Measurements from ENCODE around the gene RPL18.

The RPL18 gene

GRCh38 chr19:48618916-48619691 lies at the start of gene RPL18, which contains the start of gene SPHK2 (continued):
- TF ChIP-seq ZNF670 (tag by site-specific recombination; IDR thresholded peaks at IDR 0.05; ENCODE audit: low read depth): no peak
- no peak for TF ChIP-seq ZNF266 (tag by site-specific recombination; IDR thresholded peaks at IDR 0.05; ENCODE audit: low read depth)
- peak; percentile 53; the same call in 1 of the 2 replicates for TF ChIP-seq FEZF1 (tag by site-specific recombination; IDR thresholded peaks at IDR 0.05)
- TF ChIP-seq ZSCAN18 (tag by site-specific recombination; IDR thresholded peaks at IDR 0.05): peak; percentile 91; the same call in 1 of the 2 replicates
- peak; percentile 67; the same call in 1 of the 2 replicates for TF ChIP-seq ZNF146 (tag by site-specific recombination; IDR thresholded peaks at IDR 0.05)
- TF ChIP-seq ZNF239 (tag by site-specific recombination; IDR thresholded peaks at IDR 0.05): peak; percentile 64; the same call in 1 of the 2 replicates
- peak; percentile 83 for TF ChIP-seq ZNF335 (tag by site-specific recombination; conservative IDR thresholded peaks at IDR 0.05)
- TF ChIP-seq ZNF140 (tag by site-specific recombination; IDR thresholded peaks at IDR 0.05): no peak
- 0 out of 2 replicates have a peak, but pooled peaks have one; percentile 42 for TF ChIP-seq ZNF2 (tag by site-specific recombination; IDR thresholded peaks at IDR 0.05)
- no peak for TF ChIP-seq ZBTB1 (tag by site-specific recombination; IDR thresholded peaks at IDR 0.05)
- peak; percentile 18; the same call in 1 of the 2 replicates for TF ChIP-seq ZIC2 (tag by site-specific recombination; IDR thresholded peaks at IDR 0.05)
- TF ChIP-seq ZBTB26 (tag by site-specific recombination; optimal IDR thresholded peaks at IDR 0.05): peak; percentile 51
- no peak for TF ChIP-seq ZNF274 (IDR thresholded peaks at IDR 0.05; ENCODE audit: low read length)
- no peak for TF ChIP-seq ZNF274 (tag by site-specific recombination; IDR thresholded peaks at IDR 0.05; ENCODE audit: borderline replicate concordance)
- TF ChIP-seq KLF10 (tag by site-specific recombination; IDR thresholded peaks at IDR 0.05): peak; percentile 81
- peak; percentile 94 for TF ChIP-seq ATF2 (tag by site-specific recombination; IDR thresholded peaks at IDR 0.05; ENCODE audit: low read depth)
- TF ChIP-seq ZNF132 (tag by site-specific recombination; IDR thresholded peaks at IDR 0.05; ENCODE audit: borderline replicate concordance): no peak
- TF ChIP-seq ZNF747 (tag by site-specific recombination; IDR thresholded peaks at IDR 0.05): no peak
- TF ChIP-seq ZBTB7A (tag by site-specific recombination; IDR thresholded peaks at IDR 0.05; ENCODE audit: low read depth): peak; percentile 42; the same call in 1 of the 2 replicates
- TF ChIP-seq ZNF792 (tag by site-specific recombination; IDR thresholded peaks at IDR 0.05): no peak
- TF ChIP-seq ZNF366 (tag by site-specific recombination; conservative IDR thresholded peaks at IDR 0.05): peak; percentile 89
- peak; percentile 98 for TF ChIP-seq SP3 (tag by site-specific recombination; IDR thresholded peaks at IDR 0.05)
- TF ChIP-seq ZFP37 (tag by site-specific recombination; IDR thresholded peaks at IDR 0.05): peak; percentile 83; the same call in 1 of the 2 replicates
- TF ChIP-seq ZNF692 (tag by site-specific recombination; IDR thresholded peaks at IDR 0.05): peak; percentile 96
- TF ChIP-seq ZNF785 (tag by site-specific recombination; IDR thresholded peaks at IDR 0.05): peak; percentile 76; the same call in 1 of the 2 replicates

All from HEK293 (cell line).